GM12878 (cell line): Measurements from ENCODE around the gene CELSR1. TPM values are rescaled to one million over a fixed set of nuclear protein-coding genes. Genes with fewer than 3 reads are reported as not detected.

ENCODE experiments used
- ATAC-seq: fragments of 200-7000 bp; cut with Tn5 transposase; 3 replicates; pipeline ENCODE4 v1.9.1; 2020; ENCODE audit warnings: mild to moderate bottlenecking, moderate library complexity
- BruUV-seq: library from RNA; stranded (reverse); fragments of 400-500 nt; replicated peaks from 2 replicates; lab custom pipeline; 2021; lab: Mats Ljungman, UMichigan
- CTCF ChIA-PET: fragments of 300-600 bp; sonication (Branson Sonifier 250); formaldehyde crosslinking; extraction: SDS; loops from one replicate; lab custom pipeline; 2021; ENCODE audit warnings: inconsistent platforms; lab: Yijun Ruan, JAX
- POLR2A ChIA-PET: fragments of 350-600 bp; formaldehyde crosslinking; extraction: SDS; loops from one replicate; lab custom pipeline; 2021; ENCODE audit warnings: inconsistent platforms; lab: Charles Lee
- RAD21 ChIA-PET: fragments of 300-600 bp; sonication (Branson Sonifier 250); formaldehyde crosslinking; loops from one replicate; lab custom pipeline; 2023; ENCODE audit warnings: antibody characterized with exemption; ENCODE audit not compliant: unreplicated experiment; lab: Charles Lee
- SMC1A ChIA-PET: fragments of 300-600 bp; sonication (Branson Sonifier 250); formaldehyde crosslinking; loops from one replicate; lab custom pipeline; 2023; ENCODE audit not compliant: unreplicated experiment, uncharacterized antibody; lab: Charles Lee
- DNase-seq: peaks from one replicate; pipeline ENCODE4 v3.0.0-alpha.2; 2011; ENCODE audit warnings: low read depth, low spot score
- FAIRE-seq: peaks from 3 replicates; lab custom pipeline; 2011; peaks lifted over from hg19 to GRCh38; lab: Jason Lieb, UNC
- H2AFZ ChIP-seq: 2 replicates; pipeline ENCODE4 v1.6.0; 2011; ENCODE audit warnings: low read depth, low read length, control low read depth; ENCODE audit not compliant: control insufficient read depth
- H3K27ac ChIP-seq: 2 replicates; pipeline ENCODE4 v1.5.1; 2011; ENCODE audit warnings: control low read depth; ENCODE audit not compliant: control insufficient read depth, insufficient read depth
- H3K27me3 ChIP-seq, 2 experiments: replicated peaks in 1 of 2; 2 replicates each; pipeline versions ENCODE4 v1.6.0 to v1.6.1; 2011; ENCODE audit warnings: low read length in 1 of 2; ENCODE audit not compliant: control insufficient read depth in 2 of 2, insufficient read depth in 2 of 2
- H3K36me3 ChIP-seq, 2 experiments: 2 replicates each; pipeline ENCODE4 v1.5.1; 2011; ENCODE audit warnings: low read length in 1 of 2; ENCODE audit not compliant: control insufficient read depth in 2 of 2, insufficient read depth in 2 of 2
- H3K4me1 ChIP-seq: 2 replicates; pipeline ENCODE4 v1.6.1; 2011; ENCODE audit warnings: mild to moderate bottlenecking, low read length, moderate library complexity, mixed read lengths; ENCODE audit not compliant: control insufficient read depth, insufficient read depth
- H3K4me2 ChIP-seq: 2 replicates; pipeline ENCODE4 v1.6.0; 2011; ENCODE audit warnings: control low read depth; ENCODE audit not compliant: control insufficient read depth, insufficient read depth
- H3K4me3 ChIP-seq: fragments of 200-600 bp; sonication (generic); 2 replicates; pipeline ENCODE4 v1.5.1; 2016
- H3K79me2 ChIP-seq: 2 replicates; pipeline ENCODE4 v1.6.0; 2011; ENCODE audit warnings: low read length; ENCODE audit not compliant: control insufficient read depth, insufficient read depth
- H3K9ac ChIP-seq: 2 replicates; pipeline ENCODE4 v1.8.0; 2011; ENCODE audit warnings: low read length, control low read depth, mixed read lengths; ENCODE audit not compliant: control insufficient read depth, insufficient read depth
- H3K9me3 ChIP-seq: replicated peaks from 3 replicates; pipeline ENCODE4 v1.5.1; 2011; ENCODE audit warnings: mild to moderate bottlenecking, low read length; ENCODE audit not compliant: control insufficient read depth, insufficient read depth
- H4K20me1 ChIP-seq: 2 replicates; pipeline ENCODE4 v1.6.0; 2011; ENCODE audit not compliant: control insufficient read depth, insufficient read depth
- CBFB ChIP-seq: IDR thresholded peaks from 2 replicates; pipeline ENCODE4 v1.6.1; 2016; ENCODE audit warnings: antibody characterized with exemption, low read depth
- CREB1 ChIP-seq: IDR thresholded peaks from 2 replicates; pipeline ENCODE4 v1.6.1; 2012; ENCODE audit warnings: low read depth, mild to moderate bottlenecking, inconsistent platforms
- EED ChIP-seq: sonication (generic); IDR thresholded peaks from 2 replicates; pipeline ENCODE4 v1.6.1; 2016; ENCODE audit warnings: antibody characterized with exemption, low read depth
- KDM1A ChIP-seq: fragments of 200-600 bp; sonication (generic); IDR thresholded peaks from 2 replicates; pipeline ENCODE4 v1.6.1; 2016; ENCODE audit warnings: borderline replicate concordance
- POLR2AphosphoS5 ChIP-seq: IDR thresholded peaks from 2 replicates; pipeline ENCODE4 v1.6.1; 2011; ENCODE audit warnings: mild to moderate bottlenecking, low read length, inconsistent platforms
- SMARCA5 ChIP-seq: fragments of 450-650 bp; IDR thresholded peaks from 2 replicates; pipeline ENCODE4 v1.6.1; 2017; ENCODE audit warnings: mild to moderate bottlenecking
- SRF ChIP-seq, 2 experiments: IDR thresholded peaks; 2 replicates each; pipeline ENCODE4 v1.6.1; 2011; ENCODE audit warnings: low read depth in 2 of 2, low read length in 2 of 2, mild to moderate bottlenecking in 1 of 2, moderate library complexity in 1 of 2
- STAT1 ChIP-seq: fragments of 450-650 bp; conservative IDR thresholded peaks from 2 replicates; pipeline ENCODE4 v1.6.1; 2014; ENCODE audit warnings: antibody characterized with exemption, mild to moderate bottlenecking
- WRNIP1 ChIP-seq: IDR thresholded peaks from 2 replicates; pipeline ENCODE4 v1.6.1; 2011; ENCODE audit warnings: low read depth, low read length, improper control_type of control experiment, borderline replicate concordance
- WGBS: methylation state at CpG from one replicate; pipeline ENCODE4 v1.1.6; 2016; ENCODE audit warnings: low lambda C conversion rate; ENCODE audit not compliant: insufficient replicate concordance, insufficient coverage; ENCODE audit errors: missing lambda C conversion rate; 5-methylcytosine and 5-hydroxymethylcytosine counted together
- in situ Hi-C: fragments of 300-500 bp; cut with MboI; formaldehyde crosslinking; loops from 9 replicates; pipeline ENCODE4 v1.14.3; 2018; ENCODE audit warnings: mixed read lengths
- intact Hi-C: fragments of 100-400 bp; cut with micrococcal nuclease; formaldehyde crosslinking; loops from one replicate; pipeline ENCODE4 v1.14.2; 2022; ENCODE audit not compliant: unreplicated experiment
- polyA plus RNA-seq, 11 experiments: library from polyadenylated mRNA; depleted of rRNA in 4 of 11; unstranded in 6 of 11; stranded (reverse) in 5 of 11; fragments of >200 nt; fragmentation: Nextera tagmentation in 4 of 11; fragmentation: Illumina TruSeq in 1 of 11; extraction: Ambion mirVana in 4 of 11; extraction: Trizol in 1 of 11; gene quantifications; 1 replicate in 1 of 11; 2 replicates in 10 of 11; pipeline versions ENCODE4 v1.2.1 to v1.2.3, GENCODE V29; 2011 to 2016; ENCODE audit warnings: inconsistent platforms in 2 of 11, missing spikeins in 2 of 11, low read depth in 1 of 11
- total RNA-seq, 4 experiments: library from RNA; depleted of rRNA in 3 of 4; stranded (reverse); fragments of >200 nt in 3 of 4; fragmentation: Illumina TruSeq in 1 of 4; extraction: Trizol in 1 of 4; gene quantifications; 2 replicates each; pipeline versions ENCODE4 v1.2.1 to v1.2.3, GENCODE V29; 2013 to 2021
- TF ChIP-seq, protein P1 (sequence below): IDR thresholded peaks from 2 replicates; pipeline ENCODE4 v1.6.1; 2011; ENCODE audit warnings: low read depth, low read length, improper control_type of control experiment, borderline replicate concordance

The CELSR1 gene
- total and polyA plus RNA-seq, 10 of the 15 experiments (the other 5 are each of a cell fraction or from before 2014, with no cell fraction given): 0.05 to 1.7 (median 0.35) TPM; not detected in 2

DNA sequence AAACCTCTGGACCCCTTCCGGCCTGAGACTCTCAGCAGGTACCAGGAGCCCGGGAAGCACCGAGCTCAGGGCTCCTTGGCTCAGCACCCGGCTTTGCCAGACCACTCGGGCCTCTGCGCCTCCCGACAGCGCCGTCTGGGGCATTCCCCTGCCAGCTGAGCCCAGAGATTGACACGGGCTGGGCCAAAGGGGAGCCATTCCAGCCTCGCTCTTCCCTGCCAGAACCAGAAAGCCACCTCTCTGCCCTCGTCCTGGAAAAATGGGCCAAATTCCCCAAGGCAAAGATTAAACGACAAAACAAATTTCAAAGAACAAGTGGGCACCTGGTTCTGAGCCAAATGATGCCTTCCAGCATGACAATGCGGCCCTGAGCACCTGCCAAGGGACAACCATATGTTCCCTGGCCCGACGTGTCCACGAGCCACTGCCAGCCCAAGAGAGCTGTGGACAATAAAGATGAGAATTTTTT is 59.3 kb downstream of the CELSR1 start:
- Histone ChIP-seq H3K27me3 (no peaks in the 10 kb centered on the region; a peak in 1 of 4 replicates), H3K4me2 (no peak overlapping the region), H3K4me3 (no peak overlapping the region), H3K9me3 (no peaks in the 10 kb centered on the region; the same call in 1 of the 3 replicates), H2AFZ (no peak overlapping the region), H3K9ac (no peak overlapping the region), H4K20me1 (no peaks in the 10 kb centered on the region), H3K27ac (no peak overlapping the region), H3K79me2 (no peaks in the 10 kb centered on the region), H3K4me1 (0 out of 2 replicates have a peak, but pooled peaks cover 2% of the 10 kb centered on the region), H3K36me3 (no peaks in the 10 kb centered on the region)
- in situ Hi-C loops (no loop called here), intact Hi-C loops (loop anchor here (5.0 kb wide), 1 partner anchor 46 kb away; no protein-coding TSS in a partner anchor)
- ATAC-seq: no peak
- ChIA-PET SMC1A (interaction anchor here (2.8 kb wide), 1 partner anchor 10 kb away, joined by 9 read pairs; no protein-coding TSS in a partner anchor), CTCF (no interaction called here), RAD21 (no interaction called here), POLR2A (no interaction called here)
- no TSS peak for BruUV-seq
- TF ChIP-seq WRNIP1 (no peak), SRF (IDR thresholded peaks at IDR 0.05; ENCODE audit: low read depth in 2 of 2, low read length in 2 of 2) (no peak), POLR2AphosphoS5 (no peak), CREB1 (no peak), EED (no peak), KDM1A (no peak), CBFB (no peak), STAT1 (no peak), SMARCA5 (no peak)
- TF ChIP-seq, protein P1, sequence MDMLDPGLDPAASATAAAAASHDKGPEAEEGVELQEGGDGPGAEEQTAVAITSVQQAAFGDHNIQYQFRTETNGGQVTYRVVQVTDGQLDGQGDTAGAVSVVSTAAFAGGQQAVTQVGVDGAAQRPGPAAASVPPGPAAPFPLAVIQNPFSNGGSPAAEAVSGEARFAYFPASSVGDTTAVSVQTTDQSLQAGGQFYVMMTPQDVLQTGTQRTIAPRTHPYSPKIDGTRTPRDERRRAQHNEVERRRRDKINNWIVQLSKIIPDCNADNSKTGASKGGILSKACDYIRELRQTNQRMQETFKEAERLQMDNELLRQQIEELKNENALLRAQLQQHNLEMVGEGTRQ: no peak
- DNase-seq: no peak
- 50% methylated on average over 17 of the region's 17 CpGs for WGBS
- FAIRE-seq: no peak
